Lung (tissue), 12 donors: ENCODE data around the gene EOLA1. TPM values are rescaled to one million over a fixed set of nuclear protein-coding genes. Genes with fewer than 3 reads are reported as not detected.

ENCODE experiments used
- ATAC-seq: fragments of 200-7000 bp; cut with Tn5 transposase; one replicate; pipeline ENCODE4 v1.9.1; 2020; ENCODE audit warnings: moderate number of reproducible peaks; ENCODE audit not compliant: insufficient read depth, low FRiP score
- DNase-seq, 3 donors: peaks; one replicate each; pipeline ENCODE4 v3.0.0-alpha.2; 2013 to 2017
- H3K27ac ChIP-seq, 2 donors: one replicate each; pipeline ENCODE4 v1.5.1; 2013; ENCODE audit warnings: mild to moderate bottlenecking in 2 of 2, moderate library complexity in 2 of 2, control low read depth in 1 of 2, inconsistent platforms in 1 of 2, low read depth in 1 of 2, low read length in 1 of 2
- H3K27me3 ChIP-seq, 3 donors: one replicate each; pipeline ENCODE4 v1.5.1; 2013; ENCODE audit warnings: low read length in 2 of 3; ENCODE audit not compliant: control insufficient read depth in 3 of 3, insufficient read depth in 3 of 3
- H3K36me3 ChIP-seq, 4 donors: one replicate each; pipeline ENCODE4 v1.5.1; 2013; ENCODE audit warnings: low read length in 4 of 4, mild to moderate bottlenecking in 1 of 4, moderate library complexity in 1 of 4; ENCODE audit not compliant: control insufficient read depth in 4 of 4, insufficient read depth in 4 of 4
- H3K4me1 ChIP-seq, 5 donors: one replicate each; pipeline ENCODE4 v1.5.1; 2013; ENCODE audit warnings: low read length in 5 of 5, mild to moderate bottlenecking in 2 of 5, moderate library complexity in 1 of 5; ENCODE audit not compliant: control insufficient read depth in 5 of 5, insufficient read depth in 5 of 5
- H3K4me3 ChIP-seq: one replicate; pipeline ENCODE4 v1.5.1; 2013; ENCODE audit warnings: mild to moderate bottlenecking, control low read depth, moderate library complexity
- H3K9ac ChIP-seq, 2 donors: one replicate each; pipeline ENCODE4 v1.5.1; 2013; ENCODE audit warnings: low read length in 2 of 2, control low read depth in 1 of 2; ENCODE audit not compliant: insufficient read depth in 1 of 2
- H3K9me3 ChIP-seq, 4 donors: one replicate each; pipeline ENCODE4 v1.5.1; 2013; ENCODE audit warnings: low read length in 3 of 4, mild to moderate bottlenecking in 1 of 4, moderate library complexity in 1 of 4; ENCODE audit not compliant: control insufficient read depth in 4 of 4, insufficient read depth in 3 of 4
- WGBS, 2 donors: extraction: QIAGEN DNeasy Blood & Tissue Kit; methylation state at CpG; one replicate each; pipeline ENCODE4 v1.1.7; 2013; 5-methylcytosine and 5-hydroxymethylcytosine counted together
- polyA plus RNA-seq, 2 donors: library from polyadenylated mRNA; stranded (reverse); fragments of 200-250 nt; gene quantifications; one replicate each; pipeline ENCODE4 v1.2.1, GENCODE V29; 2013
- total RNA-seq, 2 donors: library from RNA; depleted of rRNA in 1 of 2; stranded (reverse); fragments of >200 nt in 1 of 2; gene quantifications; one replicate each; pipeline ENCODE4 v1.2.1, GENCODE V29; 2014 to 2021
- TF ChIP-seq, protein P1 (sequence below): IDR thresholded peaks from 2 replicates; pipeline ENCODE4 v1.5.1; 2012; ENCODE audit warnings: mild to moderate bottlenecking; ENCODE audit errors: control extremely low read depth, extremely low read depth
- donor health status: control.
- donor health status: control.
- donor health status: Bipolar disorder and iron deficiency.
- donor health status: healthy.
- donor health status: DM: yes; HTN: yes; CAD: no.

Gene EOLA1
- total and polyA plus RNA-seq, 4 donors: 11.5 to 19.9 (median 18.5) TPM

DNA sequence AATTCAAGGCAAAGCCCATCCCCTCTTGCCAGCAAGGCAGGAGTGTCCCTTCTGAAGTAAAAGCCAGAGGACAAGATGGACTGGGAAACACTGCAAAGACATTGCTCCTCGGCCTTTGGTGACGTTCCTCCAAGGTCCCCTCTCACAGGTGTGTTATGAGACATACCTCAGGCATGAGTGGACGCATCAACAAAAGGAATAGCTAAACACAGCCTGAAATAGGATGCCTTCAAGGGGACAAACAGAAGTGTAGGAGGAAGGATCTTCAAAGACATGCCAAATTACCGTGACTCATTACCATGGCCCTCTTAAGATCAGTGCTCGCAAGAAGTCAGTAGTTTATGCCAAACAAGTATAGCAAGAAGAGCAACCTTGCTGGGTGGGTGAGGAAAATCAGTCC is 29.7 kb upstream of the EOLA1 start:
- peaks cover 0 to 2% (median 0%) of the 10 kb centered on the region in 4 donors for H3K9me3 ChIP-seq
- peaks cover 0 to 3% (median 0%) of the 10 kb centered on the region in 5 donors for H3K4me1 ChIP-seq
- no peaks in the 10 kb centered on the region for H3K36me3 ChIP-seq
- DNase-seq (no peak), ATAC-seq (no peak)
- TF ChIP-seq, protein P1, sequence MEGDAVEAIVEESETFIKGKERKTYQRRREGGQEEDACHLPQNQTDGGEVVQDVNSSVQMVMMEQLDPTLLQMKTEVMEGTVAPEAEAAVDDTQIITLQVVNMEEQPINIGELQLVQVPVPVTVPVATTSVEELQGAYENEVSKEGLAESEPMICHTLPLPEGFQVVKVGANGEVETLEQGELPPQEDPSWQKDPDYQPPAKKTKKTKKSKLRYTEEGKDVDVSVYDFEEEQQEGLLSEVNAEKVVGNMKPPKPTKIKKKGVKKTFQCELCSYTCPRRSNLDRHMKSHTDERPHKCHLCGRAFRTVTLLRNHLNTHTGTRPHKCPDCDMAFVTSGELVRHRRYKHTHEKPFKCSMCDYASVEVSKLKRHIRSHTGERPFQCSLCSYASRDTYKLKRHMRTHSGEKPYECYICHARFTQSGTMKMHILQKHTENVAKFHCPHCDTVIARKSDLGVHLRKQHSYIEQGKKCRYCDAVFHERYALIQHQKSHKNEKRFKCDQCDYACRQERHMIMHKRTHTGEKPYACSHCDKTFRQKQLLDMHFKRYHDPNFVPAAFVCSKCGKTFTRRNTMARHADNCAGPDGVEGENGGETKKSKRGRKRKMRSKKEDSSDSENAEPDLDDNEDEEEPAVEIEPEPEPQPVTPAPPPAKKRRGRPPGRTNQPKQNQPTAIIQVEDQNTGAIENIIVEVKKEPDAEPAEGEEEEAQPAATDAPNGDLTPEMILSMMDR: no peak
- H3K4me3 ChIP-seq: no peak overlapping the region
- no peak overlapping the region for H3K27ac ChIP-seq
- 75 to 88% methylated on average over 5 of the region's 5 CpGs for WGBS, 2 donors
- peaks cover 3 to 7% (median 4%) of the 10 kb centered on the region in 3 donors for H3K27me3 ChIP-seq
- no peak overlapping the region for H3K9ac ChIP-seq

DNA sequence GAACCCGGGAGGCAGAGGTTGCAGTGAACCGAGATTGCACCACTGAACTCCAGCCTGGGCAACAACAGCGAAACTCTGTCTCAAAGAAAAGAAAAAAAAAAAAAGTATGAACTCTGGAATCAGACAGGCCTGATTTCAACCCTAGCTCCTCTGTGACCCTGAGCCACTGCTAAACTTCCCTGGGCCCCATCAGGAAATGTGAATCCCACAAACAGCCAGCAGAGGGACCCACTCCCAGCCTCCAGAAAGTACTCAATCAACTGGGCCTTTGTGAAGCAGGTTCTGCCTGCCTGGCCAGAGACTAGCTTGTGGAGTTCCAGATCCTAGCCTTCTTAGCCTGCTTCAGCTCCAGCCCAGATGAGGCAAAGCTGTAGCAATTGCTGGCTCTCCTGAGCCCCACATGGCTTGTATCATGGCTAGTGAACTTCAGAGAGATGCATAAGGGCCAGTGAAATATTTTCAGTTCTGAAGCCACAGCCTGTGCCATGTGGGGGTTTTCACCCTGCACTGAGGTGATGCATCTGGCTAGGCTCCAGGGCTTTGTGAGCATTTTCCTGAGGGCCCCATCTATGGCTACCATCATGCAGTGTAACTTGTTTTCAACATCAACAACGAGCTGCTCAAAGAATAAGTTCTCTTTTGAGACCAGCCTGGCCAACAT is 28.5 kb upstream of the EOLA1 start:
- H3K36me3 ChIP-seq: no peaks in the 10 kb centered on the region
- peaks cover 1 to 6% (median 3%) of the 10 kb centered on the region in 3 donors for H3K27me3 ChIP-seq
- DNase-seq (peak; percentile 32 to 43 (median 38)), ATAC-seq (no peak)
- no peak overlapping the region for H3K9ac ChIP-seq
- TF ChIP-seq, protein P1: peak; percentile 43
- 59 to 71% methylated on average over 3 to 4 of the region's 4 CpGs for WGBS, 2 donors
- no peak overlapping the region for H3K4me3 ChIP-seq
- no peak overlapping the region for H3K27ac ChIP-seq
- peaks cover 0 to 2% (median 0%) of the 10 kb centered on the region in 4 donors for H3K9me3 ChIP-seq
- H3K4me1 ChIP-seq: peaks cover 0 to 3% (median 0%) of the 10 kb centered on the region in 5 donors

DNA sequence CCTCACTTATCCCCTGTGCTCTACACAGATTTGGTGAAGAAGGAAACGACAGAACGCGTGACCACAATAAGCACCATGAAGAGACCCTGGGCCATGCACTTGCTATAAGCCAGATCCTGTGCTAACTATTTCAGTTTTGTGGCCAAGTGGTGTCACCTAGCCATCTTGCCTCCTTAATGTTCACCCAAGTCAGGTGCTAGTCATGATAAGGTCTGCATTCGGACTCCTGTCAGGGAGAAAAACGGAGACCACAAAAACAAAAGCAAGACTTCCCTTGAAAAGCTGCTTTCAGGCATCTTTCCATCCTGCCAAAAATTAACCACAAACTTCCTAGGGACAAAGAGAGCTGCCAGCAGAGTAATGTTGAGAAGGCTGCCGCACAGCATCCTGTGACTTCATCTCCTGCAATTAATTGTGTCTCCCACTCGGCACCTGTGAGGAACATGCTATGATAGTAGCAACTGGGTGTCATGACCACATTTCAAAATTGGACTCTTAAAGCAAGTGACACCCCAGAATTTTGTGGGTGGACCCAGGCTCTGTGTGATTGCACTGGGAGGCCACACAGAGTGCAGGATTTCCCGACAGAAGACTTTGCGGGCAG is 26.9 kb upstream of the EOLA1 start:
- Histone ChIP-seq H3K27me3 (peaks cover 0 to 3% (median 2%) of the 10 kb centered on the region in 3 donors), H3K9me3 (peaks cover 0 to 2% (median 0%) of the 10 kb centered on the region in 4 donors), H3K9ac (no peak overlapping the region), H3K4me1 (peaks cover 0 to 3% (median 0%) of the 10 kb centered on the region in 5 donors), H3K4me3 (no peak overlapping the region), H3K27ac (no peak overlapping the region), H3K36me3 (no peaks in the 10 kb centered on the region)
- DNase-seq (no peak), ATAC-seq (no peak)
- TF ChIP-seq, protein P1: no peak
- WGBS, 2 donors: 31 to 68% methylated on average over 9 of the region's 9 CpGs
